Stimulated activated CD4-positive, alpha-beta T cell treated with anti-CD3 and anti-CD28 coated beads, Interleukin-1b, Interleukin-23, amount 100 ng/mL, for 1 hour (primary cell): Measurements from ENCODE around the gene VENTX.

Source experiments
- DNase-seq, 2 donors: peaks; one replicate each; pipeline ENCODE4 v3.0.0-alpha.2; 2020; ENCODE audit warnings: low read depth in 2 of 2

The VENTX gene

DNA sequence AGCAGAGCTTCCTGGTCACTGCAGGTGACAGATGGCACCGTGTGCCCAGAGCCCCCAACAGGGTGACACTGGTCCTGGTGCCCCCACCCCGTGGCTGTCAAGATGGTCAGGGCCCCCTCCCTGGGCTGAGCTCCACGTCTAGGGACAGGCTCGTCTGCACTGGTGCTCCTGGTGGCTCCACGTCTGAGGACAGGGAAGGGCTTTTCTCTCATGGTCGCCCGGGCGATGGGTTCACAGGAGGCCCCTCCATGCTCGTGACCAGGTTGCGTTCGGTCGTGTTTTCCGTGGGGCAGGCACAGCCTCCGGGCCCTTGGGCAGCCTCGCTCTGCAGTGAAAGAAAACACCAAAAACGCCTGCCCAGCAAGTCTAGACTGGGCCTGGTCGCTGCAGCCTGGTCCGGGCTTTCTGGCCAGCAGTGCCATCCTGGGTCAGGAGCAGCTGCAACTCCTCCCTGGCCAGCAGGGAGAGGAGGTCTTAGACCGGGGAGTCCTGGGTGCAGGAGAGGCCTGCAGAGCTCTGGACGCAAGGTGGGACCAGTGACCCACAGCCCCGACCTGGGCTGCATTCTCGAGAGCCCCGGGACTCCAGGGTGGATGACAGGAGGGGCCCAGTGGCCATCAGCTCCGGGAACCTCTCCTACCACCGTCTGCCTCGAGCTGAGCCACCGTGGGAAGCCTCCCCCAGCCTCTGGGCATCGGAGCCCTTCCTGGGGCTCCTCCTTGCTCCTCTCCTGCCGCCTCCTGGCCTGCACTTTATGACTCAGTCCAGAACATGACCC is 35.5 kb upstream of the VENTX start:
- DNase-seq: no peak

DNA sequence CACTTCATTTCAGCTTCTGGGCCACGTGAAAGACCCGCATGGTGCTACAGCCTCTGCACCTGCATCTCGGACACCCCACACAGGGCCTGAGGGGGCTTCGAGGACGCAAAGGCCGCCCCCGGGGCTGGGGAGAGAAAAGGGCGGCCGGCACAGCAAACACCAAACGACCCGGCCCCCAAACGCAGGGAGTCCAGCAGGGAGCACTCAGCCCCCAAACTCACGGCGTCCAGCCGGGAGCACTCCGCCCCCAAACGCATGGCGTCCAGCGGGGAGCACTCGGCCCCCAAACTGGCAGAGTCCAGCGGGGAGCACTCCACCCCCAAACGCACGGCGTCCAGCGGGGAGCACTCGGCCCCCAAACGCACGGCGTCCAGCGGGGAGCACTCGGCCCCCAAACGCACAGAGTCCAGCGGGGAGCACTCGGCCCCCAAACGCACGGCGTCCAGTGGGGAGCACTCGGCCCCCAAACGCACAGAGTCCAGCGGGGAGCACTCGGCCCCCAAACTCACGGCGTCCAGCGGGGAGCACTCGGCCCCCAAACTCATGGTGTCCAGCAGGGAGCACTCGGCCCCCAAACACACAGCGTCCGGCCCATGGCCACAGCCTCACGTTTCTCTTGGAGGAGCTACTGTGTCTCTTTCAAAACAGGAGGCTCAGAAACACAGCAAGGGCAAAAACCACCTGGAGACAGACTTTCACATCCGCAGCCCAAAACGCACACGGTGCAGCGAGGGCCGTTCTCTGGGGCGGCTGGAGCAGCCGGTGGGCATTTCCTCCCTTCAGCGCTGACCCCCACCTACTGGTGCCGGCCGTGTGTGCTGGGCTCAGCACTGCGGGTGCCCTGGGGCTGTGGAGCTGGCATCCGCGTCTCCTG is 34.6 kb upstream of the VENTX start:
- no peak for DNase-seq

GRCh38 chr10:133203652-133204195 is 33.9 kb upstream of the VENTX start:
- no peak for DNase-seq

DNA sequence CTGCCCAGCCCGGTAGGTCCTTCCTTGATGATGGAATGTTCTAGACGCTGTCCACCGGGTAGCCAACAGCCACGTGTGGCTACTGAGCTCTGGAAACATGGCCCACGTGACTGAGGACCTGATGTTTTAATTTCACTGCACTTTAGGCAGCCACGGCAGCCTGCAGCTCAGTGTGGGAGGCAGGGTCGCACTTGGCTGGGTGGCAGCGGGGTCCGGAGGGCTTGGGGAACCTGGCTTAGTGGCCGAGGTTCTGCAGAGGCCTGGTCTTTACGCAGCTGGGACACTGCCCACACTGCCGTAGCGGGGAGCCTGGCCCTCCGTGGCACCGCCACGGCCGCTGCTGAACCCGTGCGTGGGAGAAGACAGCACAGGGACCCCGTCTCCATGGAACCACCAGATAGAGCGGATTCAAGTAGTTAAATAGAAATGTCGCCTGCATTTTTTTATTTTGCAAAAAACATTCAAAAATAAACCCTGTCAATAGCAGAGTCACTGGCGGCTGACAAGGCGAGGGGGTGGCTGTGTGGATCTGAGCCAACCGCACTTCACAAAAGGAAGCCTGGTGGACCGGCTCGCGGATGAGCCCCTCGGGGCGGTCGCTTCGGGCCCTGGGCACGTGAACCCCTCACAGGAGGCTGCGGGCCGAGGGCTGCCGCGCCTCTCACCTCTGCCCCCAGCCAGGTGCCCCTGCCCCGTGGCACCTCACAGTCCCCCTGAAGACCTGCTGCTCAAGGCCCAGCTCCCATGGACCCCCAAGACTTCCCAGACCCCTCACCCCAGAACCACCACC is 33.2 kb upstream of the VENTX start:
- no peak for DNase-seq

GRCh38 chr10:133205146-133205545 is 32.5 kb upstream of the VENTX start:
- no peak for DNase-seq

- DNase-seq: no peak
These were observed 31.2 kb upstream of the VENTX start for GRCh38 chr10:133206356-133207040.

DNA sequence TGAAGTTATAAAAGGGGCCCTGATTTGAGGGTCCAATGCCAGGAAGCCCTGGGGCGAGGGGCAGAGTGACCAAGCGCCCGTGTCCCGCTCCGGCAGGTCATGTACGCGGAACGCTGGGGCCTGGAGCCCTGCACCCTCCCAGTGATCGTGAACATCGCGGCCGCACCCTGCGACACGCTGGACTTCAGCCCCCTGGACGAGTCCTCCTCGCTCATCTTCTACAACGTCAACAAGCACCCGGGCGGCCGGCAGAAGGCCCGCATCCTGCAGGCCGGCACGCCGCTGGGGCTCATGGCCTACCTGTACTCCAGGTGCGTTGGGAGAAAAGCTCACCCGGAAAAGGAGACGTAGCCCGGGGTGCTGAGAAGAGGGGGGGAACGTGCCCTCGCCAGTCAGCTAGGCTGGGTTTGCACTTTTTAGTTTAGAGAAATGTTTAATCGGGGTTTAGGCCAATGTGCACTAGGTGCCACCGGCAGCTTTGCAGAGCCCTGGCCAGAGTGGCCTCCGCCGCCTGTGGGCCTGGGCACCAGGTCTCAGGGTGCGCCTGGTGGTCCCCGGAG is 30.5 kb upstream of the VENTX start:
- DNase-seq: no peak

DNA sequence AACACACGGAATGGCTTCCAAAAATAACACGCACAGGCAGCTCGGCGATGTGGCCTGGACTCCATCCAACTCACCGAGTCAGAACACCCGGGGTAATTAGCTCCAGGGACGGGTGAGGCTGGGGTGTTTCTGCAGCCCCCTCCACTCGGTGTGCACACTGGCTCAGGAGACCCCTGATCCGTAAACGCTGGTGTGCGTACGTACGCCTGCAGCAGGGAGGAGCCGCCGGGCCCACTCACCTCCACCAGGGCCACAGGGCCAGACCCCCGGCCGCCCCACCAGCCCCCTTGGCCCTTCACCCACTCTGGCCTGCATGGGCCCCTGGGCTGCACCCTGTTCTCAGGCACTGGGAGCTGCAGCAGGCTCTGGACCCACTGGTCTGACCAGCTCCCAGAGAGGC is 30.0 kb upstream of the VENTX start:
- no peak for DNase-seq

- DNase-seq: no peak
These were observed 29.2 kb upstream of the VENTX start for GRCh38 chr10:133208466-133208865.

GRCh38 chr10:133209117-133209516 is 28.5 kb upstream of the VENTX start:
- no peak for DNase-seq

DNA sequence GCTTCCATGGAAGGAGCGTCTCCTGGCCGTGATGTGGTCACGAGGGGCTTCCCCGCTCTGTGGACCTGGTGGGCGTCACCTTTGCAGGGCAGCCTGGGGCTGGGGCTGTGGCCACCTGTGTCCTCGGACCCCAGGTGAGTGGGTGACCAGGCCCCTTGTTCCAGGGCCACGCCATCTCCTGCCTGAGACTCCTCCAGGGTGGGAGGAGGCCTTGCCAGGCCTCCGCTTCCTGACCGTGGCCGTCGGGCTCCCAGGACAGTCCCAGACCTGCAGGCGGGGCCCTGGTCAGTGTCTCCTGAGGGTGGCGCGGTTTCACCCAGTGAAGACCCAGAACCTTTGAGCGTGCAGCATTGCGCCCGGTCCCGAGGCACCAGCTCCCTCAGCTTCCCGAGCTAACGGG is 28.0 kb upstream of the VENTX start:
- DNase-seq: no peak

- no peak for DNase-seq
These were observed 27.1 kb upstream of the VENTX start for GRCh38 chr10:133210398-133211140.

DNA sequence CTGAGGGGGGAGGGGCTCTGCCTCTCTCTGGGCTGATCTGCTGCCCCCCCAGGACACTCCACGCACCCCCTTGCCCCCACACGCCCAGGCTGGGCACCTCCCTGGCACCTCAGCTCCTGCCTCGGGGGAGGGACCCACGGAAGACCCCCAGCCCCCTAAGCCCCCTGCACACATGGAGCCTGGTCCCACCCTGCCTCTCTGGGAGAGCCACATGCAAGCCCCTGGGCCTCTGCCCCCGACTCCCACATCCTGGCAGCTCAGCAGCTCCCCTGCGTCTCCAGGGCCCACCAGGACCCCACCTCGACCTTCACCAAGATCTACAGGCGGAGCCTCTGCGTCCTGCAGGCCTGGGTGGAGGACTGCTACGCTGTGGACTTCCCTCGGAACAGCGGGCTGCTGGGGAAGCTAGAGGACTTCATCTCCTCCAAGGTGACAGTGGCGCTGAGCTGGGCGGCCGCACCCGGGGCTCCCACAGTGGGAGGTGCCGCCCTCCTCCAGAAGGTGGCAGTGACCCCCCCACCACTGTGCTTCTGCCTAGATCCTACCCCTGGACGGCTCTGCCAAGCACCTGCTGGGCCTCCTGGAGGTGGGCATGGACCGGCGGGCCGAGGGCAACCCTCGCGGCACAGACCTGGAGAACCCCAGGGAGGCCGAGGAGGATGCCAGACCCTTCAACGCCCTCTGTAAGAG is 26.4 kb upstream of the VENTX start:
- no peak for DNase-seq

DNA sequence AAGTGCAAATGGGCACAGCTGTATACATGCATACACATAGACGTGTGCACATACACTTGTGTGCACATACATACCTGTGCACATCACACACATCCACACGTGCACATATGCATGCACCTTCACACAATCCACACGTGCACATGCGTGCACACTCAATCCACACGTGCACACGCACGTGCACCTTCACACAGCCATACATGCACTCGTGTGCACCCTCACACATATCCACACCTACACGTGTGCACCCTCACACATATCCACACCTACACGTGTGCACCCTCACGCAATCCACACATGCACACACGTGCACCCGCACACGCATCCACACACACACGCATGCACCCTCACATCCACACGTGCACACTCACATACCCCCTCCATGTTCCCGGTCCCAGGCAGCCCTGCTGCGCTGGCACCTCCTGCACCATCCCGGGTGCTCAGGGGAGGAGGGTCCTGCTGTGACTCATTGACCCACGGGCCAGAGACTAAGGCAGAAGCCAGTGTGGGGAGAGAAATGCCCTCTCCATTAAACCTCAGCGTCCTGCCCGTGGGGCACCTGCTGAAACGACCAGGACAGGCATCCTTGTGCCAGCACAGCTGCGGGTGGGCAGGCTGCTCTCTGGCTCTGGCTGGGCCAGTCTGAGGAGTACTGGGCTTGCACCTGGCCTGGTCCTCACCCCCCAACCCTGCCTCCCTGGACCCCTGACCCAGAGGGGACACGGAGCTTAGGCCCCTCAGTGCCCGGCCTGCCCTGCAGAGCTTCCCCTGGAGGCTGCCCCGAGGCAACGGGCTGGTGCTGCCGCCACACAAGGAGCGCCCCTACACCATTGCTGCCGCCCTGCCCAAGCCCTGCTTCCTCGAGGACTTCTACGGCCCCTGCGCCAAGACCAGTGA is 25.4 kb upstream of the VENTX start:
- no peak for DNase-seq

DNA sequence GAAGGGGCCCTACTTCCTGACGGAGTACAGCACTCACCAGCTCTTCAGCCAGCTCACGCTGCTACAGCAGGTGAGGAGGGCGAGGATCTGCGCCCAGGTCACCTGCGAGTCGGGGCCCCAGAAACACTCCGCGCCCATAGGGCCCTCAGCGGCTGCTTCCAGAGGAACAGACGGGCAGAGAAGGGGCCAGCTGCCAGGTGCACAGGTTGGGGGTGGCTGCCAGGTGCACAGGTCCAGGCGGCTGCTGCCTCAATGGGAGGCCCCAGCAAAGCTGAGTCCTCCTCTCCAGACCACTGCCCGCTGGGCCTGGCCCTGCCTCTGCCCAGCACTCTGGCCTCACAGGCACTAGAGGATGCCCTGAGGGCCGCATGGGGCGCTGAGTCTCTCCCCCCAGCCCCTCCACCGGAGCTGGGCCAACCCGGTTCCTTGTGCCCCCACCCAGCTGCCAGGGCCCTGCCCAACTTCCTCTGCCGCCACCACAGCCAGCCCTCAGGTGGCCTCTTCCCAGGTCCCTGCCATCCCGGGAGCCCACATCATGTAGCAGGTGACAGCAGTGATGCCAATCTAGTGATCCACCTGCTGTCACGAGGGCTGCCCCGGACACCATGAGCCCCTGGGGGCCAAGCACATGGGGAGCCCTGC is 24.7 kb upstream of the VENTX start:
- no peak for DNase-seq

DNA sequence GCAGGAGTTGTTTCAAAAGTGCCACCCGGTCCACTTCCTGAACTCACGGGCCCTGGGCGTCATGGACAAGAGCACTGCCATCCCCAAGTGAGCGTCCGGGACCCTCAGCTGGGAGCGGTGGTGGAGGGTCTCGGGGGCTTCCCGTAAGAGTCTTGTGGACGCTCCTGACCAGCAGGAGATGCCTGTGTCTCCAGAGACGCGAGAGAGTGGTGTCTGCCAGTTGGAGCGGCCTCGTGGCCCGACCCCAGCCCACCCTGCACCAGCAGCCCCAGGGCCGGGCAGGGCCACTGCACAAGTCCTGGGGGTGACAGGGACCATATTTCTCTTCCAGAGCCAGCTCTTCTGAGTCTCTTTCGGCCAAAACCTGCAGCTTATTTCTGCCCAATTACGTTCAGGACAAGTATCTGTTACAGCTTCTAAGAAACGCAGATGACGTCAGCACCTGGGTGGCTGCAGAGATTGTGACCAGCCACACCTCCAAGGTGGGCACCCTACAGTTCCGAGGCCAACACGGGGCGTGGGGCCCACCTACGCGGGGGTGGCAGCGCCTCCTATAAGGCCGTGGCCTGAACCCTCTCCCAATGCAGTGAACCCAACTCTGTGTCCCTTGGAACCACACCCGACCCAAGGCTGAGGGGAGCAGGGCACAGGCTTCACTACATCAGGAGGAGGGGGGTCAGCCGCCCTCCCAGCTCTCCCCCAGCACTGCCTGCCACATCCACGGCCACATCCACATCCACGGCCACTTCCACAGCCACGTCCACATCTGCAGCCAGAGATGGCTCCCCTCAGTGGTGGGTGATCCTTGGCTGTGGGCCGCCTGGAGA is 23.8 kb upstream of the VENTX start:
- no peak for DNase-seq
